Psoas muscle (tissue), 8 donors: ENCODE results near the gene CMTM4. TPM values are rescaled to one million over a fixed set of nuclear protein-coding genes. Genes with fewer than 3 reads are reported as not detected.
"Not testable (repeated sequence)": the region's sequence is repeated elsewhere in the genome, so short reads cannot be mapped to it uniquely, and the experiment has no call there.

ENCODE experiments used
- ATAC-seq, 4 donors: fragments of 200-7000 bp; cut with Tn5 transposase; one replicate each; pipeline ENCODE4 v1.9.1; 2020; ENCODE audit warnings: moderate library complexity in 3 of 4, mild to moderate bottlenecking in 2 of 4
- DNase-seq, 2 donors: peaks; one replicate each; pipeline ENCODE4 v3.0.0-alpha.2; 2020
- H3K27ac ChIP-seq: fragments of 200-600 bp; one replicate; pipeline ENCODE4 v1.8.0; 2022
- H3K27me3 ChIP-seq, 3 donors: fragments of 200-600 bp in 1 of 3; one replicate each; pipeline versions ENCODE4 v1.6.1 to v1.8.0; 2013 to 2022; ENCODE audit warnings: low read length in 2 of 3, mild to moderate bottlenecking in 2 of 3, moderate library complexity in 1 of 3; ENCODE audit not compliant: insufficient read depth in 3 of 3
- H3K36me3 ChIP-seq, 2 donors: fragments of 200-600 bp in 1 of 2; one replicate each; pipeline versions ENCODE4 v1.6.1 to v1.8.0; 2013 to 2022; ENCODE audit warnings: low read depth in 1 of 2, mild to moderate bottlenecking in 1 of 2, moderate library complexity in 1 of 2; ENCODE audit not compliant: insufficient read depth in 1 of 2
- H3K4me1 ChIP-seq: fragments of 200-600 bp; one replicate; pipeline ENCODE4 v1.8.0; 2022
- H3K4me3 ChIP-seq: fragments of 200-600 bp; one replicate; pipeline ENCODE4 v1.8.0; 2022; ENCODE audit warnings: mild to moderate bottlenecking
- H3K9me3 ChIP-seq: fragments of 200-600 bp; one replicate; pipeline ENCODE4 v1.8.0; 2022
- CTCF ChIP-seq: fragments of 200-600 bp; IDR thresholded peaks from one replicate; pipeline ENCODE4 v1.8.0; 2022; ENCODE audit warnings: antibody characterized with exemption
- WGBS, 3 donors: extraction: QIAGEN DNeasy Blood & Tissue Kit; methylation state at CpG; one replicate each; pipeline versions ENCODE4 v1.1.6 to v1.1.7; 2013; 5-methylcytosine and 5-hydroxymethylcytosine counted together
- intact Hi-C, 2 donors: fragments of 100-400 bp; cut with DNase I; formaldehyde crosslinking; loops; one replicate each; pipeline versions ENCODE4 v1.11.0 to v1.14.2; 2022
- polyA plus RNA-seq, 3 donors: library from polyadenylated mRNA; stranded (reverse); fragments of 200-250 nt; gene quantifications; one replicate each; pipeline ENCODE4 v1.2.3, GENCODE V29; 2013
- total RNA-seq, 4 donors: library from RNA; stranded (reverse); fragmentation: NEBNext Ultra II Directional in 2 of 4; extraction: Animal tissue kit (Norgen Biotek cat#: 25700) in 2 of 4; gene quantifications; one replicate each; pipeline versions ENCODE4 v1.2.1 to v1.2.4, GENCODE V29; 2021 to 2023
- donor health status: healthy with polysubstance abuse.
- donor health status: DM: no; HTN: no; CAD: no; lungs with moderate emphysema.
- donor health status: Bipolar disorder and iron deficiency.
- donor health status: healthy.
- donor health status: DM: yes; HTN: yes; CAD: no.
- donor health status: DM: no; HTN: no; CAD: no.
- donor health status: DM: no; HTN: no; CAD: no.
- donor health status: DM: yes; HTN: yes; CAD: no.

The CMTM4 gene
- total and polyA plus RNA-seq, 7 donors, result 2.3 to 10.3 (median 7.7) TPM

- DNase-seq (no peak), ATAC-seq (no peak)
- Histone ChIP-seq H3K9me3 (no peaks in the 10 kb centered on the region), H3K27ac (no peak overlapping the region), H3K27me3 (no peaks in the 10 kb centered on the region), H3K4me1 (no peaks in the 10 kb centered on the region), H3K36me3 (no peaks in the 10 kb centered on the region), H3K4me3 (no peak overlapping the region)
- TF ChIP-seq CTCF, result no peak
- intact Hi-C loops, result loop anchor here in 1 of 2 donors (10.0 kb wide), 1 partner anchor 86 kb away; the partner anchor contains the start of gene DYNC1LI2
- 78 to 85% (median 82%) methylated on average over 6 of the region's 6 CpGs for WGBS, 3 donors
Observed at GRCh38 chr16:66668777-66669444, 27.6 kb downstream of the CMTM4 start.

DNA sequence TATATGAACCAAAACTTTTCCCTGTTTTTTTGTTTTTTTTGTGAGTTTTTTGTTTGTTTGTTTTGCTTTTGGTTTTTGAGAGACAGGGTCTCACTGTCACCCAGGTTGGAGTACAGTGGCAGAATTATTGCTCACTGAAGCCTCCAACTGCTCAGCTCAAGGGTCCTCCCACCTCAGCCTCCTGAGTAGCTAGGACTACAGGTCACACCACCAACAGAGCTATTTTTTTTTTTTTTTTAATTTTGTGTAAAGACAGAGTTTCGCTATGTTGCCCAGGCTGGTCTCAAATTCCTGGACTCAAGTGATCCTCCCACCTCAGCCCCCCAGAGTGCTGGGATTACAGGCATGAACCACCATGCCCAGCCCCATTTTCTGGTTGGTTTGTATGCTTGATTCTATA is 28.6 kb downstream of the CMTM4 start:
- Histone ChIP-seq H3K9me3 (no peaks in the 10 kb centered on the region), H3K27ac (no peak overlapping the region), H3K4me3 (no peak overlapping the region), H3K27me3 (no peaks in the 10 kb centered on the region), H3K36me3 (no peaks in the 10 kb centered on the region), H3K4me1 (no peaks in the 10 kb centered on the region)
- DNase-seq, result no peak
- intact Hi-C loops, result loop anchor here in 1 of 2 donors (10.0 kb wide), 1 partner anchor 87 kb away; the partner anchor contains the start of gene DYNC1LI2
- no peak for TF ChIP-seq CTCF
- no peak for ATAC-seq
- 98 to 100% (median 100%) methylated on average over 1 of the region's 1 CpG for WGBS, 3 donors

- Histone ChIP-seq H3K4me3 (no peak overlapping the region), H3K27me3 (no peaks in the 10 kb centered on the region), H3K27ac (no peak overlapping the region), H3K36me3 (no peaks in the 10 kb centered on the region), H3K9me3 (no peaks in the 10 kb centered on the region), H3K4me1 (peaks cover 15% of the 10 kb centered on the region)
- intact Hi-C loops, result loop anchor here (2.0 to 10.0 kb wide), 3 partner anchors 34 to 205 kb away; partner anchors contain the start of genes CMTM4 (in 1 of the 2) and DYNC1LI2 (in 1 of the 2)
- DNase-seq (no peak), ATAC-seq (peak in 3 of 4 donors; percentile 42 to 70 (median 53))
- WGBS, 3 donors, result 71 to 75% (median 73%) methylated on average over 7 of the region's 7 CpGs
- TF ChIP-seq CTCF, result peak; percentile 51
Observed at GRCh38 chr16:66662445-66663194, 33.9 kb downstream of the CMTM4 start.

GRCh38 chr16:66661671-66662346 is 34.7 kb downstream of the CMTM4 start:
- WGBS, 3 donors, result 72 to 82% (median 72%) methylated on average over 6 of the region's 6 CpGs
- not testable (repeated sequence) for H3K4me3 ChIP-seq, H3K27me3 ChIP-seq, H3K36me3 ChIP-seq, DNase-seq, H3K9me3 ChIP-seq
- peak in 1 of 4 donors; percentile 8 for ATAC-seq
- Histone ChIP-seq H3K27ac (peak overlapping the region; percentile 80), H3K4me1 (peaks cover 15% of the 10 kb centered on the region)
- intact Hi-C loops, result loop anchor here (2.0 to 10.0 kb wide), 3 partner anchors 35 to 205 kb away; partner anchors contain the start of genes CMTM4 (in 1 of the 2) and DYNC1LI2 (in 1 of the 2)

- ATAC-seq, result peak in 3 of 4 donors; percentile 10 to 34 (median 12)
- intact Hi-C loops, result loop anchor here (5.0 to 10.0 kb wide), 2 partner anchors 94 to 206 kb away; partner anchors contain the start of gene DYNC1LI2 (in 1 of the 2)
Observed at GRCh38 chr16:66661210-66661560, 35.4 kb downstream of the CMTM4 start.

More at GRCh38 chr16:66661210-66661560, 35.4 kb downstream of the CMTM4 start:
- DNase-seq, result no peak
- no peaks in the 10 kb centered on the region for H3K27me3 ChIP-seq
- TF ChIP-seq CTCF, result no peak
- no peaks in the 10 kb centered on the region for H3K9me3 ChIP-seq
- no peaks in the 10 kb centered on the region for H3K36me3 ChIP-seq
- peak overlapping the region; percentile 80 for H3K27ac ChIP-seq
- 63 to 82% (median 71%) methylated on average over 4 of the region's 4 CpGs for WGBS, 3 donors
- peak overlapping the region; percentile 28 for H3K4me3 ChIP-seq
- H3K4me1 ChIP-seq, result peaks cover 15% of the 10 kb centered on the region
